ENCODE data around the gene TUBB1. TPM values are rescaled to one million over a fixed set of nuclear protein-coding genes. Genes with fewer than 3 reads are reported as not detected.

Gene TUBB1
- not detected in 2 replicates for total RNA-seq

GRCh38 chr20:59019217-59019616, at the start of gene TUBB1:
Gene TUBB1, plus strand, starts transcription at chr20:59019429. Its CDS starts 94 bp downstream, at chr20:59019523.

GRCh38 chr20:58980711-58981627, 38.3 kb upstream of the TUBB1 start, which contains the start of gene NELFCD:
Gene NELFCD, plus strand, starts transcription at chr20:58981256. Its CDS starts 54 bp downstream, at chr20:58981310.

GRCh38 chr20:59006864-59007664, 12.2 kb upstream of the TUBB1 start, which contains the start of gene CTSZ:
Gene CTSZ, minus strand, starts transcription at chr20:59007254. Its CDS starts 126 bp downstream, at chr20:59007128.

GRCh38 chr20:59032023-59032712, 12.9 kb downstream of the TUBB1 start, which contains the start of gene ATP5F1E:
Gene ATP5F1E, minus strand, starts transcription at chr20:59032335. Its CDS starts 84 bp downstream, at chr20:59032251.

GRCh38 chr20:59042151-59042795, 23.0 kb downstream of the TUBB1 start, which contains the start of gene PRELID3B:
Gene PRELID3B, minus strand, starts transcription at chr20:59042786. Its CDS starts 56 bp downstream, at chr20:59042730.

Other genes with a start within 250 kb of the TUBB1 start
- 0.44 and 1.0 TPM in 2 replicates for gene GNAS-AS1, start 168.5 kb upstream of the TUBB1 start, total RNA-seq
- 357 and 892 TPM in 2 replicates for gene GNAS, start 166.7 kb upstream of the TUBB1 start, total RNA-seq
- gene NELFCD, start 38.2 kb upstream of the TUBB1 start, total RNA-seq, result 51.9 and 66.9 TPM in 2 replicates
- 134 and 156 TPM in 2 replicates for gene CTSZ, start 12.2 kb upstream of the TUBB1 start, total RNA-seq
- 16.6 and 18.3 TPM in 2 replicates for gene ATP5F1E, start 12.9 kb downstream of the TUBB1 start, total RNA-seq
- 80.6 and 84.9 TPM in 2 replicates for gene PRELID3B, start 23.4 kb downstream of the TUBB1 start, total RNA-seq
- not detected in 2 replicates for gene ZNF831, start 144.4 kb downstream of the TUBB1 start, total RNA-seq